ENCODE results near the gene CIAPIN1. TPM values are rescaled to one million over a fixed set of nuclear protein-coding genes. Genes with fewer than 3 reads are reported as not detected.

The CIAPIN1 gene
- total and polyA plus RNA-seq, 7 donors = 31.8 to 78.3 (median 59.7) TPM

- no peaks in the 10 kb centered on the region for H3K36me3 ChIP-seq (ENCODE audit: insufficient read depth in 1 of 2, low read depth in 1 of 2)
- no peak for TF ChIP-seq CTCF (IDR thresholded peaks at IDR 0.05)
- ATAC-seq = no peak
- intact Hi-C loops (cut with DNase I) = no loop called here
- DNase-seq = no peak
- H3K9me3 ChIP-seq = no peaks in the 10 kb centered on the region
- H3K27me3 ChIP-seq (ENCODE audit: insufficient read depth in 3 of 3, low read length in 2 of 3) = no peaks in the 10 kb centered on the region
- H3K27ac ChIP-seq = no peak overlapping the region
- 68 to 77% (median 73%) methylated on average over 3 of the region's 3 CpGs for WGBS, 3 donors
- no peak overlapping the region for H3K4me3 ChIP-seq
- no peaks in the 10 kb centered on the region for H3K4me1 ChIP-seq
Measured at GRCh38 chr16:57387598-57388354, 59.4 kb downstream of the CIAPIN1 start.

GRCh38 chr16:57386381-57386951 is 60.7 kb downstream of the CIAPIN1 start:
- 59 to 77% (median 63%) methylated on average over 5 of the region's 5 CpGs for WGBS, 3 donors

GRCh38 chr16:57385083-57385482 is 62.1 kb downstream of the CIAPIN1 start:
- WGBS, 3 donors = 82 to 89% (median 86%) methylated on average over 5 of the region's 5 CpGs

More at GRCh38 chr16:57386381-57386951, 60.7 kb downstream of the CIAPIN1 start:
- Histone ChIP-seq H3K4me1 (no peaks in the 10 kb centered on the region), H3K27me3 (ENCODE audit: insufficient read depth in 3 of 3, low read length in 2 of 3) (no peaks in the 10 kb centered on the region), H3K27ac (no peak overlapping the region), H3K4me3 (no peak overlapping the region), H3K36me3 (ENCODE audit: insufficient read depth in 1 of 2, low read depth in 1 of 2) (no peaks in the 10 kb centered on the region), H3K9me3 (no peaks in the 10 kb centered on the region)
- intact Hi-C loops (cut with DNase I) = no loop called here
- DNase-seq = no peak
- no peak for TF ChIP-seq CTCF (IDR thresholded peaks at IDR 0.05)
- ATAC-seq = no peak

GRCh38 chr16:57384248-57385070 is 62.7 kb downstream of the CIAPIN1 start:
- ATAC-seq (no peak), DNase-seq (no peak)
- H3K27me3 ChIP-seq (ENCODE audit: insufficient read depth in 3 of 3, low read length in 2 of 3) = no peaks in the 10 kb centered on the region
- no peaks in the 10 kb centered on the region for H3K4me1 ChIP-seq
- no peaks in the 10 kb centered on the region for H3K36me3 ChIP-seq (ENCODE audit: insufficient read depth in 1 of 2, low read depth in 1 of 2)
- no peak for TF ChIP-seq CTCF (IDR thresholded peaks at IDR 0.05)
- intact Hi-C loops (cut with DNase I) = no loop called here
- H3K9me3 ChIP-seq = no peaks in the 10 kb centered on the region
- H3K4me3 ChIP-seq = no peak overlapping the region
- 69 to 75% (median 72%) methylated on average over 11 of the region's 11 CpGs for WGBS, 3 donors
- no peak overlapping the region for H3K27ac ChIP-seq

More at GRCh38 chr16:57385083-57385482, 62.1 kb downstream of the CIAPIN1 start:
- Histone ChIP-seq H3K27ac (no peak overlapping the region), H3K4me3 (no peak overlapping the region), H3K9me3 (no peaks in the 10 kb centered on the region), H3K27me3 (ENCODE audit: insufficient read depth in 3 of 3, low read length in 2 of 3) (no peaks in the 10 kb centered on the region), H3K4me1 (no peaks in the 10 kb centered on the region), H3K36me3 (ENCODE audit: insufficient read depth in 1 of 2, low read depth in 1 of 2) (no peaks in the 10 kb centered on the region)
- intact Hi-C loops (cut with DNase I) = no loop called here
- TF ChIP-seq CTCF (IDR thresholded peaks at IDR 0.05) = no peak
- DNase-seq (no peak), ATAC-seq (no peak)

Measured in psoas muscle (tissue), 8 donors.